Ovary (tissue), 3 donors: Measurements from ENCODE around the gene PPL.

ENCODE experiments used
- EP300 ChIP-seq: sonication (generic); formaldehyde crosslinking; IDR thresholded peaks from one replicate; pipeline ENCODE4 v1.6.1; 2017; ENCODE audit warnings: antibody characterized with exemption
- POLR2A ChIP-seq: fragments of 450-650 bp; IDR thresholded peaks from one replicate; pipeline ENCODE4 v1.6.1; 2017; ENCODE audit warnings: antibody characterized with exemption, mild to moderate bottlenecking, moderate library complexity
- TF ChIP-seq, protein P1 (sequence below), 3 donors: fragments of 450-650 bp in 2 of 3; fragments of 200-600 bp in 1 of 3; IDR thresholded peaks; one replicate each; pipeline versions ENCODE4 v1.5.1 to v1.8.0; 2016 to 2022; ENCODE audit warnings: antibody characterized with exemption in 3 of 3, mild to moderate bottlenecking in 1 of 3
- donor health status: DM: no; HTN: no; CAD: no.

DNA sequence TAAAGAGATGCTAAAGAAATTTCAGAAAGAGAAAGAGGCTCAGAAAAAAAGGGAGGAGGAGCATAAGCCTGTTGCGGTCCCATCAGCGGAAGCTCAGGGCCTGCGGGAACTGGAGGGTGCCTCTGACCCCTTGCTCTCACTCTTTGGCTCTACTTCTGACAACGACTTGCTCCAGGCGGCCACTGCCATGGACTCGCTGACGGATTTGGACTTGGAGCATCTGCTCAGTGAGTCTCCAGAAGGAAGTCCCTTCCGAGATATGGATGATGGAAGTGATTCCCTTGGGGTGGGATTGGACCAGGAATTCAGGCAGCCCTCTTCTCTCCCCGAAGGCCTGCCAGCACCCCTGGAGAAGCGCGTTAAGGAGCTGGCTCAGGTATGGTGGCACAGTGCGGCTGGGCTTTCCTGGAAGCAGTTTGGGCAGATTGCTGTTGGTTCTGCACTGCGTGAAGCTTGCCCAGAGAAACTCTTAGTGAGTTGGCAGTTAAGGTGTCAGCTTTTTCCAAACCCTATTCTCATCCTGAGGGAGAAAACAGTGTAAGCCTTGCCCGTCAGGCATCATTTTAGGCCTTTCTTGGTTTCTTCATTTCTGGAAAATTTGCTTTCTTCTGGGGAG, 76.1 kb downstream of the PPL start:
- TF ChIP-seq, protein P1, sequence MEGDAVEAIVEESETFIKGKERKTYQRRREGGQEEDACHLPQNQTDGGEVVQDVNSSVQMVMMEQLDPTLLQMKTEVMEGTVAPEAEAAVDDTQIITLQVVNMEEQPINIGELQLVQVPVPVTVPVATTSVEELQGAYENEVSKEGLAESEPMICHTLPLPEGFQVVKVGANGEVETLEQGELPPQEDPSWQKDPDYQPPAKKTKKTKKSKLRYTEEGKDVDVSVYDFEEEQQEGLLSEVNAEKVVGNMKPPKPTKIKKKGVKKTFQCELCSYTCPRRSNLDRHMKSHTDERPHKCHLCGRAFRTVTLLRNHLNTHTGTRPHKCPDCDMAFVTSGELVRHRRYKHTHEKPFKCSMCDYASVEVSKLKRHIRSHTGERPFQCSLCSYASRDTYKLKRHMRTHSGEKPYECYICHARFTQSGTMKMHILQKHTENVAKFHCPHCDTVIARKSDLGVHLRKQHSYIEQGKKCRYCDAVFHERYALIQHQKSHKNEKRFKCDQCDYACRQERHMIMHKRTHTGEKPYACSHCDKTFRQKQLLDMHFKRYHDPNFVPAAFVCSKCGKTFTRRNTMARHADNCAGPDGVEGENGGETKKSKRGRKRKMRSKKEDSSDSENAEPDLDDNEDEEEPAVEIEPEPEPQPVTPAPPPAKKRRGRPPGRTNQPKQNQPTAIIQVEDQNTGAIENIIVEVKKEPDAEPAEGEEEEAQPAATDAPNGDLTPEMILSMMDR (IDR thresholded peaks at IDR 0.05), result no peak
- TF ChIP-seq POLR2A (no peak), EP300 (no peak)
